HepG2 (cell line): ENCODE results near the gene APOD. TPM values are rescaled to one million over a fixed set of nuclear protein-coding genes. Genes with fewer than 3 reads are reported as not detected.

Experiments used
- CCAR2 ChIP-seq: fragments of 200-400 bp; formaldehyde crosslinking; optimal IDR thresholded peaks from 2 replicates; pipeline ENCODE3; 2018; ENCODE audit warnings: low read depth, mild to moderate bottlenecking, low read length, moderate library complexity
- CHD4 ChIP-seq: fragments of 200-600 bp; sonication (generic); IDR thresholded peaks from 2 replicates; pipeline ENCODE4 v1.7.0; 2017; ENCODE audit warnings: mild to moderate bottlenecking, low read length, borderline replicate concordance
- ELF3 ChIP-seq: IDR thresholded peaks from 2 replicates; pipeline ENCODE4 v1.6.1; 2016; ENCODE audit warnings: missing genetic modification reagents, missing compliant biosample characterization
- FOXO1 ChIP-seq: sonication (generic); formaldehyde crosslinking; IDR thresholded peaks from 2 replicates; pipeline ENCODE4 v1.4.0; 2020; ENCODE audit warnings: missing genetic modification reagents
- GPN1 ChIP-seq: sonication (generic); formaldehyde crosslinking; IDR thresholded peaks from 2 replicates; pipeline ENCODE4 v1.5.1; 2020; ENCODE audit warnings: missing genetic modification reagents, borderline replicate concordance
- KAT2B ChIP-seq: fragments of 150-350 bp; IDR thresholded peaks from 2 replicates; pipeline ENCODE4 v1.6.1; 2014; ENCODE audit warnings: low read depth, low read length, borderline replicate concordance
- NCOA1 ChIP-seq: sonication (generic); formaldehyde crosslinking; IDR thresholded peaks from 2 replicates; pipeline ENCODE4 v1.9.0; 2021; ENCODE audit warnings: missing genetic modification reagents
- NKX3-1 ChIP-seq: sonication (generic); formaldehyde crosslinking; IDR thresholded peaks from 2 replicates; pipeline ENCODE4 v1.5.0; 2020; ENCODE audit warnings: missing genetic modification reagents
- RARG ChIP-seq: sonication (generic); formaldehyde crosslinking; IDR thresholded peaks from 2 replicates; pipeline ENCODE4 v1.4.0; 2020; ENCODE audit warnings: low read depth, mild to moderate bottlenecking, missing genetic modification reagents
- RFX1 ChIP-seq: fragments of 450-650 bp; IDR thresholded peaks from 2 replicates; pipeline ENCODE4 v1.6.1; 2017
- RORA ChIP-seq: sonication (generic); formaldehyde crosslinking; IDR thresholded peaks from 2 replicates; pipeline ENCODE4 v1.5.0; 2020; ENCODE audit warnings: mild to moderate bottlenecking, missing genetic modification reagents, moderate library complexity
- SMAD3 ChIP-seq: sonication (generic); formaldehyde crosslinking; IDR thresholded peaks from 2 replicates; pipeline ENCODE4 v1.4.0; 2020; ENCODE audit warnings: missing genetic modification reagents
- SNAPC2 ChIP-seq: sonication (generic); formaldehyde crosslinking; IDR thresholded peaks from 2 replicates; pipeline ENCODE4 v1.8.1; 2022; ENCODE audit warnings: mild to moderate bottlenecking, missing genetic modification reagents
- TAF15 ChIP-seq: fragments of 200-400 bp; formaldehyde crosslinking; IDR thresholded peaks from one replicate; pipeline ENCODE4 v1.6.1; 2018; ENCODE audit warnings: mild to moderate bottlenecking, low read depth, low read length; ENCODE audit not compliant: poor library complexity, severe bottlenecking
- TARDBP ChIP-seq: sonication (generic); formaldehyde crosslinking; IDR thresholded peaks from 2 replicates; pipeline ENCODE4 v1.8.0; 2022; ENCODE audit warnings: mild to moderate bottlenecking, missing genetic modification reagents
- ZBTB7B ChIP-seq: sonication (generic); formaldehyde crosslinking; IDR thresholded peaks from 2 replicates; pipeline ENCODE4 v1.4.0; 2020; ENCODE audit warnings: missing genetic modification reagents
- ZFY ChIP-seq: sonication (generic); formaldehyde crosslinking; IDR thresholded peaks from 2 replicates; pipeline ENCODE4 v1.4.0; 2020; ENCODE audit warnings: missing genetic modification reagents
- ZGPAT ChIP-seq: IDR thresholded peaks from 2 replicates; pipeline ENCODE4 v1.6.1; 2016; ENCODE audit warnings: mild to moderate bottlenecking
- ZNF124 ChIP-seq: sonication (generic); formaldehyde crosslinking; IDR thresholded peaks from 2 replicates; pipeline ENCODE4 v1.4.0; 2020; ENCODE audit warnings: missing genetic modification reagents
- ZNF367 ChIP-seq: sonication (generic); formaldehyde crosslinking; IDR thresholded peaks from 2 replicates; pipeline ENCODE4 v1.4.0; 2020; ENCODE audit warnings: missing genetic modification reagents, borderline replicate concordance
- polyA plus RNA-seq, 8 experiments: library from polyadenylated mRNA; depleted of rRNA in 3 of 8; stranded (reverse) in 7 of 8; unstranded in 1 of 8; fragments of >200 nt; fragmentation: Illumina TruSeq in 4 of 8; extraction: Trizol in 4 of 8; gene quantifications; 2 replicates each; pipeline versions ENCODE4 v1.2.1 to v1.2.3, GENCODE V29; 2011 to 2016; ENCODE audit warnings: low read depth in 4 of 8, missing spikeins in 1 of 8, mixed read lengths in 1 of 8; ENCODE audit not compliant: insufficient read depth in 1 of 8
- total RNA-seq, 5 experiments: library from RNA; depleted of rRNA; stranded (reverse); fragments of >200 nt; fragmentation: Illumina TruSeq; extraction: Trizol; gene quantifications; 2 replicates each; pipeline ENCODE4 v1.2.3, GENCODE V29; 2016; ENCODE audit warnings: low read depth in 1 of 5
- TF ChIP-seq, protein P1 (sequence below): sonication (generic); formaldehyde crosslinking; IDR thresholded peaks from 2 replicates; pipeline ENCODE4 v1.4.0; 2020; ENCODE audit warnings: missing genetic modification reagents, borderline replicate concordance
- TF ChIP-seq, protein P2 (sequence below): sonication (generic); formaldehyde crosslinking; IDR thresholded peaks from 2 replicates; pipeline ENCODE4 v1.4.0; 2020; ENCODE audit warnings: low read depth, mild to moderate bottlenecking, missing genetic modification reagents
- TF ChIP-seq, protein P3 (sequence below): sonication (generic); formaldehyde crosslinking; IDR thresholded peaks from 2 replicates; pipeline ENCODE4 v1.5.1; 2020; ENCODE audit warnings: missing genetic modification reagents, mild to moderate bottlenecking, borderline replicate concordance
- TF ChIP-seq, protein P4 (sequence below), 2 experiments: IDR thresholded peaks; 2 replicates each; pipeline ENCODE4 v1.6.1; 2011 to 2012; ENCODE audit warnings: low read length in 2 of 2, borderline replicate concordance in 1 of 2, low read depth in 1 of 2, mild to moderate bottlenecking in 1 of 2, moderate library complexity in 1 of 2

Gene APOD
- total and polyA plus RNA-seq, 2 of the 13 experiments (the other 11 are each of a cell fraction or from before 2014, with no cell fraction given), result not detected

- TF ChIP-seq SMAD3 (CRISPR knock-in tag) (0 out of 2 replicates have a peak, but pooled peaks have one; percentile 49), ELF3 (CRISPR knock-in tag) (peak; percentile 88), NCOA1 (CRISPR knock-in tag) (no peak), RORA (CRISPR knock-in tag) (no peak), NKX3-1 (CRISPR knock-in tag) (0 out of 2 replicates have a peak, but pooled peaks have one; percentile 53), TAF15 (no peak), ZNF367 (CRISPR knock-in tag) (no peak), SNAPC2 (CRISPR knock-in tag) (no peak), CCAR2 (no peak), ZNF124 (CRISPR knock-in tag) (no peak), TARDBP (no peak), KAT2B (no peak), FOXO1 (CRISPR knock-in tag) (peak; percentile 79), ZGPAT (CRISPR knock-in tag) (peak; percentile 62; the same call in 1 of the 2 replicates), RFX1 (no peak), GPN1 (no peak), CHD4 (no peak), RARG (CRISPR knock-in tag) (no peak), ZBTB7B (no peak), ZFY (CRISPR knock-in tag) (no peak)
- TF ChIP-seq, protein P1, sequence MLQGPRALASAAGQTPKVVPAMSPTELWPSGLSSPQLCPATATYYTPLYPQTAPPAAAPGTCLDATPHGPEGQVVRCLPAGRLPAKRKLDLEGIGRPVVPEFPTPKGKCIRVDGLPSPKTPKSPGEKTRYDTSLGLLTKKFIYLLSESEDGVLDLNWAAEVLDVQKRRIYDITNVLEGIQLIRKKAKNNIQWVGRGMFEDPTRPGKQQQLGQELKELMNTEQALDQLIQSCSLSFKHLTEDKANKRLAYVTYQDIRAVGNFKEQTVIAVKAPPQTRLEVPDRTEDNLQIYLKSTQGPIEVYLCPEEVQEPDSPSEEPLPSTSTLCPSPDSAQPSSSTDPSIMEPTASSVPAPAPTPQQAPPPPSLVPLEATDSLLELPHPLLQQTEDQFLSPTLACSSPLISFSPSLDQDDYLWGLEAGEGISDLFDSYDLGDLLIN (CRISPR knock-in tag), result no peak
- TF ChIP-seq, protein P2, sequence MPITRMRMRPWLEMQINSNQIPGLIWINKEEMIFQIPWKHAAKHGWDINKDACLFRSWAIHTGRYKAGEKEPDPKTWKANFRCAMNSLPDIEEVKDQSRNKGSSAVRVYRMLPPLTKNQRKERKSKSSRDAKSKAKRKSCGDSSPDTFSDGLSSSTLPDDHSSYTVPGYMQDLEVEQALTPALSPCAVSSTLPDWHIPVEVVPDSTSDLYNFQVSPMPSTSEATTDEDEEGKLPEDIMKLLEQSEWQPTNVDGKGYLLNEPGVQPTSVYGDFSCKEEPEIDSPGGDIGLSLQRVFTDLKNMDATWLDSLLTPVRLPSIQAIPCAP, result no peak
- TF ChIP-seq, protein P3, sequence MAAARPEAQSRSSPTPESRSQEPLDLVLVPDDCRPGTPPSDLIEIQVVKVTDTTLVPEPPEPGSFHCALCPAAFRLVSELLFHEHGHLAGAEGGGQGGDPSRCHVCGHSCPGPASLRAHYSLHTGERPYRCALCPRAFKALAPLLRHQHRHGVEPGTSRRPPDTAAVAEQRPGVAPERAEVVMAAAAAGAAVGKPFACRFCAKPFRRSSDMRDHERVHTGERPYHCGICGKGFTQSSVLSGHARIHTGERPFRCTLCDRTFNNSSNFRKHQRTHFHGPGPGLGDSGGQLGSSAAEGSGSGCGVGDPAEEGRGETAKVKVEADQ (CRISPR knock-in tag), result no peak
- TF ChIP-seq, protein P4, sequence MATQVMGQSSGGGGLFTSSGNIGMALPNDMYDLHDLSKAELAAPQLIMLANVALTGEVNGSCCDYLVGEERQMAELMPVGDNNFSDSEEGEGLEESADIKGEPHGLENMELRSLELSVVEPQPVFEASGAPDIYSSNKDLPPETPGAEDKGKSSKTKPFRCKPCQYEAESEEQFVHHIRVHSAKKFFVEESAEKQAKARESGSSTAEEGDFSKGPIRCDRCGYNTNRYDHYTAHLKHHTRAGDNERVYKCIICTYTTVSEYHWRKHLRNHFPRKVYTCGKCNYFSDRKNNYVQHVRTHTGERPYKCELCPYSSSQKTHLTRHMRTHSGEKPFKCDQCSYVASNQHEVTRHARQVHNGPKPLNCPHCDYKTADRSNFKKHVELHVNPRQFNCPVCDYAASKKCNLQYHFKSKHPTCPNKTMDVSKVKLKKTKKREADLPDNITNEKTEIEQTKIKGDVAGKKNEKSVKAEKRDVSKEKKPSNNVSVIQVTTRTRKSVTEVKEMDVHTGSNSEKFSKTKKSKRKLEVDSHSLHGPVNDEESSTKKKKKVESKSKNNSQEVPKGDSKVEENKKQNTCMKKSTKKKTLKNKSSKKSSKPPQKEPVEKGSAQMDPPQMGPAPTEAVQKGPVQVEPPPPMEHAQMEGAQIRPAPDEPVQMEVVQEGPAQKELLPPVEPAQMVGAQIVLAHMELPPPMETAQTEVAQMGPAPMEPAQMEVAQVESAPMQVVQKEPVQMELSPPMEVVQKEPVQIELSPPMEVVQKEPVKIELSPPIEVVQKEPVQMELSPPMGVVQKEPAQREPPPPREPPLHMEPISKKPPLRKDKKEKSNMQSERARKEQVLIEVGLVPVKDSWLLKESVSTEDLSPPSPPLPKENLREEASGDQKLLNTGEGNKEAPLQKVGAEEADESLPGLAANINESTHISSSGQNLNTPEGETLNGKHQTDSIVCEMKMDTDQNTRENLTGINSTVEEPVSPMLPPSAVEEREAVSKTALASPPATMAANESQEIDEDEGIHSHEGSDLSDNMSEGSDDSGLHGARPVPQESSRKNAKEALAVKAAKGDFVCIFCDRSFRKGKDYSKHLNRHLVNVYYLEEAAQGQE (IDR thresholded peaks at IDR 0.05; ENCODE audit: borderline replicate concordance in 1 of 2, low read depth in 1 of 2, low read length in 2 of 2), result no peak
Measured at GRCh38 chr3:195549931-195550519, 33.7 kb downstream of the APOD start (continued).
